Dendritic cell treated with granulocyte-macrophage colony-stimulating factor and Interleukin-4, amounts not matched to agents 40 ng/mL and 50 ng/mL, for 4 days (primary cell): ENCODE data around the gene TMPRSS13.

Source experiments
- H3K27ac Mint-ChIP-seq: one replicate; pipeline ENCODE4 v1.8.0; 2022; ENCODE audit warnings: mild to moderate bottlenecking, mixed read lengths
- H3K27me3 Mint-ChIP-seq: one replicate; pipeline ENCODE4 v1.8.0; 2022; ENCODE audit warnings: mild to moderate bottlenecking, mixed read lengths
- H3K36me3 Mint-ChIP-seq: one replicate; pipeline ENCODE4 v1.8.0; 2022; ENCODE audit warnings: low read depth, mixed read lengths
- H3K4me1 Mint-ChIP-seq: one replicate; pipeline ENCODE4 v1.8.0; 2022; ENCODE audit warnings: low read depth, mixed read lengths
- H3K4me3 Mint-ChIP-seq: one replicate; pipeline ENCODE4 v1.8.0; 2022; ENCODE audit warnings: mild to moderate bottlenecking, moderate library complexity, mixed read lengths
- H3K9me3 Mint-ChIP-seq: one replicate; pipeline ENCODE4 v1.8.0; 2022; ENCODE audit warnings: mixed read lengths
- intact Hi-C: fragments of 100-400 bp; cut with micrococcal nuclease; formaldehyde crosslinking; loops from one replicate; pipeline ENCODE4 v1.15.0; 2022

The TMPRSS13 gene

GRCh38 chr11:117892651-117893050 lies 36.6 kb downstream of the TMPRSS13 start:
- H3K9me3 Mint-ChIP-seq, result no peaks in the 10 kb centered on the region
- peaks cover 15% of the 10 kb centered on the region for H3K27me3 Mint-ChIP-seq
- H3K4me1 Mint-ChIP-seq, result peaks cover under 1% of the 10 kb centered on the region
- no peaks in the 10 kb centered on the region for H3K36me3 Mint-ChIP-seq
- no peak overlapping the region for H3K4me3 Mint-ChIP-seq
- intact Hi-C loops, result no loop called here
- H3K27ac Mint-ChIP-seq, result no peak overlapping the region

- intact Hi-C loops, result no loop called here
- Mint-ChIP-seq H3K36me3 (no peaks in the 10 kb centered on the region), H3K4me3 (no peak overlapping the region), H3K27me3 (peaks cover 12% of the 10 kb centered on the region), H3K9me3 (no peaks in the 10 kb centered on the region), H3K27ac (no peak overlapping the region), H3K4me1 (no peaks in the 10 kb centered on the region)
Observed at GRCh38 chr11:117891362-117891761, 37.8 kb downstream of the TMPRSS13 start.

GRCh38 chr11:117888139-117888566 lies 41.0 kb downstream of the TMPRSS13 start:
- Mint-ChIP-seq H3K9me3 (no peaks in the 10 kb centered on the region), H3K27ac (no peak overlapping the region), H3K27me3 (peaks cover 8% of the 10 kb centered on the region), H3K4me1 (no peaks in the 10 kb centered on the region), H3K36me3 (no peaks in the 10 kb centered on the region), H3K4me3 (no peak overlapping the region)
- intact Hi-C loops, result no loop called here

- no peak overlapping the region for H3K4me3 Mint-ChIP-seq
- no peaks in the 10 kb centered on the region for H3K36me3 Mint-ChIP-seq
- H3K27ac Mint-ChIP-seq, result no peak overlapping the region
- no peaks in the 10 kb centered on the region for H3K4me1 Mint-ChIP-seq
- intact Hi-C loops, result no loop called here
- H3K27me3 Mint-ChIP-seq, result peaks cover 9% of the 10 kb centered on the region
- no peaks in the 10 kb centered on the region for H3K9me3 Mint-ChIP-seq
Observed at GRCh38 chr11:117887431-117888138, 41.6 kb downstream of the TMPRSS13 start.

GRCh38 chr11:117885777-117886176 lies 43.4 kb downstream of the TMPRSS13 start:
- no peaks in the 10 kb centered on the region for H3K9me3 Mint-ChIP-seq
- H3K36me3 Mint-ChIP-seq, result no peaks in the 10 kb centered on the region
- H3K4me3 Mint-ChIP-seq, result no peak overlapping the region
- no peaks in the 10 kb centered on the region for H3K4me1 Mint-ChIP-seq
- H3K27me3 Mint-ChIP-seq, result peaks cover 18% of the 10 kb centered on the region
- H3K27ac Mint-ChIP-seq, result no peak overlapping the region
- intact Hi-C loops, result no loop called here

GRCh38 chr11:117884994-117885393 lies 44.2 kb downstream of the TMPRSS13 start:
- Mint-ChIP-seq H3K27me3 (peaks cover 25% of the 10 kb centered on the region), H3K4me1 (no peaks in the 10 kb centered on the region), H3K9me3 (no peaks in the 10 kb centered on the region), H3K27ac (no peak overlapping the region), H3K4me3 (no peak overlapping the region), H3K36me3 (no peaks in the 10 kb centered on the region)
- intact Hi-C loops, result no loop called here

GRCh38 chr11:117883063-117883462 lies 46.1 kb downstream of the TMPRSS13 start:
- Mint-ChIP-seq H3K27me3 (peaks cover 44% of the 10 kb centered on the region), H3K9me3 (no peaks in the 10 kb centered on the region), H3K36me3 (no peaks in the 10 kb centered on the region), H3K4me3 (no peak overlapping the region), H3K4me1 (no peaks in the 10 kb centered on the region), H3K27ac (no peak overlapping the region)
- intact Hi-C loops, result no loop called here

- Mint-ChIP-seq H3K9me3 (no peaks in the 10 kb centered on the region), H3K27me3 (peaks cover 45% of the 10 kb centered on the region), H3K4me1 (no peaks in the 10 kb centered on the region), H3K4me3 (no peak overlapping the region), H3K27ac (no peak overlapping the region), H3K36me3 (no peaks in the 10 kb centered on the region)
- intact Hi-C loops, result no loop called here
Observed at GRCh38 chr11:117882311-117882905, 46.8 kb downstream of the TMPRSS13 start.

GRCh38 chr11:117881217-117881616 lies 48.0 kb downstream of the TMPRSS13 start:
- no peaks in the 10 kb centered on the region for H3K9me3 Mint-ChIP-seq
- no peak overlapping the region for H3K27ac Mint-ChIP-seq
- H3K27me3 Mint-ChIP-seq, result peaks cover 56% of the 10 kb centered on the region

GRCh38 chr11:117879516-117880480 lies 49.4 kb downstream of the TMPRSS13 start:
- peaks cover 23% of the 10 kb centered on the region for H3K4me1 Mint-ChIP-seq
- no peaks in the 10 kb centered on the region for H3K9me3 Mint-ChIP-seq
- H3K27ac Mint-ChIP-seq, result no peak overlapping the region
- no peak overlapping the region for H3K4me3 Mint-ChIP-seq
- H3K36me3 Mint-ChIP-seq, result no peaks in the 10 kb centered on the region
- peaks cover 68% of the 10 kb centered on the region for H3K27me3 Mint-ChIP-seq
- intact Hi-C loops, result no loop called here

More at GRCh38 chr11:117881217-117881616, 48.0 kb downstream of the TMPRSS13 start:
- Mint-ChIP-seq H3K4me3 (no peak overlapping the region), H3K36me3 (no peaks in the 10 kb centered on the region), H3K4me1 (peaks cover 9% of the 10 kb centered on the region)
- intact Hi-C loops, result no loop called here

- Mint-ChIP-seq H3K27me3 (peaks cover 75% of the 10 kb centered on the region), H3K36me3 (no peaks in the 10 kb centered on the region), H3K9me3 (no peaks in the 10 kb centered on the region), H3K4me3 (no peak overlapping the region), H3K27ac (no peak overlapping the region), H3K4me1 (peaks cover 31% of the 10 kb centered on the region)
- intact Hi-C loops, result no loop called here
Observed at GRCh38 chr11:117878939-117879475, 50.2 kb downstream of the TMPRSS13 start.

GRCh38 chr11:117878314-117878938 lies 50.8 kb downstream of the TMPRSS13 start:
- Mint-ChIP-seq H3K4me3 (no peak overlapping the region), H3K36me3 (no peaks in the 10 kb centered on the region), H3K27me3 (peaks cover 81% of the 10 kb centered on the region), H3K9me3 (no peaks in the 10 kb centered on the region), H3K27ac (no peak overlapping the region), H3K4me1 (peaks cover 37% of the 10 kb centered on the region)
- intact Hi-C loops, result no loop called here

- Mint-ChIP-seq H3K4me1 (peaks cover 46% of the 10 kb centered on the region), H3K27me3 (peaks cover 86% of the 10 kb centered on the region), H3K4me3 (no peak overlapping the region), H3K9me3 (no peaks in the 10 kb centered on the region), H3K27ac (no peak overlapping the region), H3K36me3 (no peaks in the 10 kb centered on the region)
- intact Hi-C loops, result no loop called here
Observed at GRCh38 chr11:117877120-117877784, 52.0 kb downstream of the TMPRSS13 start.
